Sciatic nerve (tissue), 2 donors: ENCODE results near the gene KCNAB2. TPM values are rescaled to one million over a fixed set of nuclear protein-coding genes. Genes with fewer than 3 reads are reported as not detected.

ENCODE experiments used
- ATAC-seq: fragments of 200-7000 bp; cut with Tn5 transposase; one replicate; pipeline ENCODE4 v1.9.1; 2020; ENCODE audit warnings: mild to moderate bottlenecking, moderate library complexity
- DNase-seq: peaks from one replicate; pipeline ENCODE4 v3.0.0-alpha.2; 2020; ENCODE audit warnings: low spot score
- intact Hi-C: fragments of 100-400 bp; cut with DNase I; formaldehyde crosslinking; loops from one replicate; pipeline ENCODE4 v1.14.2; 2022
- total RNA-seq: library from RNA; stranded (reverse); fragmentation: NEBNext Ultra II Directional; extraction: Animal tissue kit (Norgen Biotek cat#: 25700); gene quantifications from one replicate; pipeline ENCODE4 v1.2.1, GENCODE V29; 2021
- donor health status: DM: no; HTN: no; CAD: no.
- donor health status: DM: no; HTN: no; CAD: no.

Gene KCNAB2
- total RNA-seq, 1 donor from 2014 or later, result 20.1 TPM

DNA sequence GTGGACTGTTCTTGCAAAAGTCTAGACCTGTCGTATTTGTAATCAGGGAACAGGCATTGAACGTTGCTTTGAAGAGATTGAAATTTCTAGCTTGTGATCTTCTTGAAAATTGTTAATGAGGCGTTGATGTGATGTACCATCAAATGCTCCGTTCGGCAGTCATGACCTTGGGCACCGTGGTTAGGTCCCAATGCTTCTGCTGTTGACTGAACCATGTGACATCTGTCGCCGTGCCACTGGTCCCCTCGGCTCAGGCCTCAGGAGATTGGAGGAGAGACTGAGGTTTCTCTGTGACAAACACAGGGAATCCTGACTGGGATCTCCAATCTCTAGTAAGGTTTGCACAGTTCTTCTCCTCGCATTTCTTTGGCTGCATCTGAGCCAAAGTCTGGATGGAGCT is 18.1 kb upstream of the KCNAB2 start:
- DNase-seq (no peak), ATAC-seq (no peak)
- intact Hi-C loops, result no loop called here

DNA sequence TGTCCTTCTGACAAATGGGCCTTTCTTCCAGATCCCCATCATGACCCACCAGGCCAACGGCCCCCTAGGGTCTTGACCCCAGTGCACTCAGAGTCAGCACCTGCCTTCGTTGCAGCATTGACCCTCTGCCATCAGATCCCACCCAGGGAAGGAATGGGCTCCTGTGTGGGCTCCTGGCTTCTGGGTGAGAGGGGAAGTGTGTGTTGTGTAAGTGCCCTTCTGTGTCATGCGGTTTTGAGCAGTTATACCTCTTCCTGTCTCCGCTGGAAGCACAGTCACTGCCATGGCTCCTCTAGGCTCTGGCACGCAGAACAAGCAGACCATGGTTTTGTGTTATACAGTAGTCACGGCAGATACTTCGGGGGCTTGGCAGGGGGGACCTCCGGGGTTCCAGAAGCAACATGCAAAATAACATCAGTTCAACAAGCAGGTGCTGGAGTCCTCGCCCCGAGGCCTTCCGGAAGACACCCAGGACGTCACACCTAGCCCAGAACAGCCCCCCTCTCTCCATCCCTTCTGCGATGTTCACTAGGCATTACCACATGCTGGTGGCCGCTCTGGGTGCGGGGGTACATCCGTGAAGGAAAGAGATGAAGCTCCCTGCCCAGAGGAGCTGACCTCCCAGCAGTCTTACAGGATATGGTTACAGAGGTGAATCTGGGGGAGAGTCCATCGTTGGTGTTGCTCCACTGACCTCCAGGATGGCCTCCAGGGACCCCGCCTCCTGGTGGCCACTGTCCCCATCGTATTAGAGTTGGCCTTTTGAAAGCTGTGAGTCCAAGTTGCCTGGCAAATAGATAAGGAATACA is 17.4 kb upstream of the KCNAB2 start:
- peak; percentile 75 for ATAC-seq
- DNase-seq, result no peak
- intact Hi-C loops, result no loop called here

DNA sequence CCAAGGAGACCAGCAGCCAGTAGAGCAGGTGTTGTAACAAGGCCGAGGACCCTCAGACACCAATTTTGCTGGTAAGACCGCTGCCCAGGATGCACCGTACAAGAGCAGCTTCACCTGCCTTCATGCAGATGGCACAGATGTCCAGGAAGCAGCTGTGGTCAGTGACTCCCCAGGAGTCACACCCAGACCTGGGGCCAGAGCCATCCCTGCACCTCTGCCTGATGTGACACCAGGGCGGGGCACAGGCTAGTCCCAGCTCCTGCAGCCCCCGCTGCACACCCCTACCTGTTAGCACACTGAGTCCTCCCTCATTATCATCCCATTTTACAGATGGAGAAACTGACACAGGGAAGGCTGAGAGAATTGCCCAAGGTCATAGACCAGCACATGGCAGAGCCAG is 16.3 kb upstream of the KCNAB2 start:
- no peak for DNase-seq
- intact Hi-C loops, result no loop called here
- ATAC-seq, result no peak

DNA sequence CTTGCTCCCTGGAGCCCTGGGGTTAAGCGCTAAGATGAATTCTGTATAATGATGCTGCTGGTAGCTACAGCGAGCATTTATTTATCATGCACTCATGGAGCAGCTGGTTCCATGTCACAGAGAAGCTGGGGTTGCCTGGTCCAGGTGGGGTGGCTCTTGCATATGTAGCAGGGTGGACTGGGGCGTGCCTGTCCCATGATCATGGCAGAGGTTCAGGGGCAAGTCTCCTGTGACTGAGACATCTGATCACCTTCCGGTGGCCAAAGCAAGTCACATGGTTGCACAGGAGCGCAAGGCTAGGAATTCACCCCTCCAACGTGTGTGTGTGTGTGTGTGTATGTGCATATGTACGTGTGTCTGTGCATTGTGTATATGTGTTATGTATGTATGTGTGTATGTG is 15.6 kb upstream of the KCNAB2 start:
- intact Hi-C loops, result no loop called here
- ATAC-seq (no peak), DNase-seq (no peak)

DNA sequence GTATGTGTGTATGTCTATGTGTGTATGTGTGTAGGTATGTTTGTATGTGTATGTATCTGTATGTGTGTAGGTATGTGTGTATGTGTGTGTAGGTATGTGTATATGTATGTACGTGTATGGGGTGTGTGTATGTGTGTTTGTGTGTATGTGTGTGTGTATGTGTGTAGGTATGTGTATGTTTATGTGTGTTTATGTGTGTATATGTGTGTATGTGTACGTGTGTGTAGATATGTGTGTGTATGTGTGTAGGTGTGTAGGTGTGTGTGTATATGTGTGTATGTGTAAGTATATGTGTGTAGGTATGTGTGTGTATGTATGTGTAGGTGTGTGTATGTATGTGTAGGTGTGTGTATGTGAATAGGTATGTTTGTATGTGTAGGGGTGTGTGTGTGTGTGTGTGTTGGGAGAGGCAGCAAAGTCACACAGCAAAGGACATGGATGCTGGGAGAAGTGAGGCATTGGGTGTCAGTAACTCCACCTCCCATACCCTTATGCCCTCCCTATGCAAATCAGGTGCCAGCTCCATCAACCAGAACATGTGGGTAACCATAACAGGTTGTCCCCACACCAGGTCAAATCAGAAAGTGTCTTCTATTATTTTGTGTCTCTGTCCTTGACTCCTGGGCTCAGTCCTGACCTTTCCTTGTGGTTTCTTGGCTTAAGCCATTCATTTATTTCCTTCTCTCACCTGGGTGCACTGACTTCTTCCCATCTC is 15.0 kb upstream of the KCNAB2 start:
- intact Hi-C loops, result no loop called here
- DNase-seq (no peak), ATAC-seq (no peak)

GRCh38 chr1:6033124-6033523 is 12.6 kb upstream of the KCNAB2 start:
- intact Hi-C loops, result no loop called here
- no peak for DNase-seq
- no peak for ATAC-seq

DNA sequence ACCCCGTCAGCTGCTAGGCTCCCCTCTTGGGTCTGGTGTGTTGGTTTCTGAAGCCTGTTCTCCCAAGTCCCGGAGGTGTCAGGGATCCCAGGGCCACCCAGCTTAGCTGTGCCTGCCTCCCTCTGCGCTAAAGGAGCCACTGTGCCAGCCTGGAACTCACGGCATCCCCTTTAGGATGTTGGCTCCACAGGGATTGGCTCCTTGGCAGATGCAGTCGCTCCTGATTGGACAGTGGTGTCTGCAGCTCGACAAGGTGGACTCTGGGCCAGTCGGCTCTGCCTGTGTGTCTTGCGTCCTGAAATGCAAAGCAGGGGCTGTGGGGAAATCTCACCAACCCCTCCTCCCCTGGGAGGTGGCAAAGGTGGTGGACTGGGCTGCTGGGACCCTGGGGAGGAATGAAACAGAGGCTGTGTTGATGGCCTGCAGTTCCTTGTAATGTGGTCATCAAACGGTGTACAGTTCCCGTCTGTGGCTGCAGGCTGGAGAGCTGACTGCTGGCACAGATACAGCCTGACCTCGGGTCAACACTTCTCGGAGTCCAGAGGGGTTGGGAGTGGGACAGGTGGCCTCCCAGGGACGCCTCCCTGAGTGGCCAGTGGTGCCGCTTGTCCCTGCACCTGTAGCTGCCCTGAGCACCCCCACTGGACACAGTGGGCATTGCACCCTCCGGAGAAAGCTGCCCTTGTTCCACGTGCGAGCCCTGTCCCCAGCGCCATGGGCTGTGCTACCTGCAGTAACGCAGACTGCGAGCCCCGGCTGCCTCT is 11.5 kb upstream of the KCNAB2 start:
- intact Hi-C loops, result no loop called here
- DNase-seq (no peak), ATAC-seq (no peak)

DNA sequence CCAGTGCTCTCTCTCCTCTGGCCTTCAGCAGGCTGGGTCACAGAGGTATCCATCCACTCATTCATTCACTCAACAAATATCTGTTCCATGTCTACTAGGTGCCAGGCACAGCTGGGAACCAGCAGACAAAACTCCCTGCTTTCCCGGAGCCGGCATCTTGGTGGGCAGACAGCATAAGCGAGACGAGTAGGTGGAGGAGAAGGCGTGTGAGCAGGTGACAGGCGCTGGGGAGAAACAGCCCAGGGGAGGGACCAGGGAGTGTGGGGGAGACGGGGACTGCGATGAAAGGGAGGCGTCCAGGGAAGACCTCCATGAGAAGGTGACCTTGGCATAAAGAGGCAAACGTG is 11.0 kb upstream of the KCNAB2 start:
- no peak for ATAC-seq
- no peak for DNase-seq
- intact Hi-C loops, result no loop called here

GRCh38 chr1:6035303-6035702 is 10.4 kb upstream of the KCNAB2 start:
- DNase-seq (no peak), ATAC-seq (no peak)
- intact Hi-C loops, result no loop called here

GRCh38 chr1:6035719-6036118 is 10.0 kb upstream of the KCNAB2 start:
- intact Hi-C loops, result no loop called here
- no peak for DNase-seq
- ATAC-seq, result no peak

- DNase-seq (no peak), ATAC-seq (no peak)
- intact Hi-C loops, result no loop called here
Observed at GRCh38 chr1:6037338-6037762, 8.3 kb upstream of the KCNAB2 start.

- intact Hi-C loops, result no loop called here
- DNase-seq (no peak), ATAC-seq (no peak)
Observed at GRCh38 chr1:6038603-6039002, 7.1 kb upstream of the KCNAB2 start.

GRCh38 chr1:6039031-6039430 is 6.7 kb upstream of the KCNAB2 start:
- DNase-seq (no peak), ATAC-seq (no peak)
- intact Hi-C loops, result no loop called here

DNA sequence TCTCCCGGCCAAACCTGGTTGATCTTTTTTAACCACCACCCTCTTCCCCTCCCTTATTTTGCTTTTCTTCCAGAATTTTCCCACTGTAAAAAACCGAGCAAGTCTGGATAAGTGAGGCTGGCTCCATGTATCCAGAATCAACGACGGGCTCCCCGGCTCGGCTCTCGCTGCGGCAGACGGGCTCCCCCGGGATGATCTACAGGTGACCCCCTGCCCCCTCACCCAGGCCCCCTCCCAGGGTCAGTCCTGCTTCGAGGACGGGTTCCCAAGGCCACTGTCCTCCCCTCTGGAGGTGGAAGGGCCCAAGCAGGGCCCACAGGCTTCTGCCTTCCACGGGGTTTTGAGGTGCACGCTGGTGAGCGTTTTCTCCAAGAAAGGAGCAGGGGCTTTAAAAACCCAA is 5.2 kb upstream of the KCNAB2 start:
- no peak for ATAC-seq
- intact Hi-C loops, result no loop called here
- DNase-seq, result no peak

DNA sequence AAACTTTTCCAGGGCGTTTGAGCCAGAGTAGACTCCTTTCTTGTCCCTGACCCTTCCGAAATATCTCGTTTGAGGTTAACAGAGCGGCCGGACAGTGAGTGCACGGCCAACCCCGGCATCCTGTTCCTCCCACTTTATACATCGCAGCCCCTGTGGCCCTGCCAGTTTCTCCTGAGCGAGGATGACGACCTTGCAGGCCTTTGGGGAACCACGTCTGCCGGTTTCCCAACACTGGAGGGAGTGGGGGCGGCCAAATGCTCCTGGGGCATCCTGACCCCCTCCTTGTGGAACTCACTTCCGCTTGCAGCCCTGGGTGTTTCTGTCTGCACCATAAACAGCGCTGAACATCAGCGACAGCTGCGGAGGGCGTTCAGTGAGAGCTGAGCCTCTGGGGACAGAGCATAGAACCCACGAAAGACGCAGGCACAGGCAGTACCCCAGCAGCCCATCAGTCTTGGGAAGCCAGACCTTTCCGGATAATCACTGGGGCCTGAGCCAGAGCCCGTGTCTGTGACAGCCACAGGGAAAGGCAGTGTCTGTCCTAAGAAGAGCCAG is 4.8 kb upstream of the KCNAB2 start:
- DNase-seq, result no peak
- intact Hi-C loops, result no loop called here
- no peak for ATAC-seq

DNA sequence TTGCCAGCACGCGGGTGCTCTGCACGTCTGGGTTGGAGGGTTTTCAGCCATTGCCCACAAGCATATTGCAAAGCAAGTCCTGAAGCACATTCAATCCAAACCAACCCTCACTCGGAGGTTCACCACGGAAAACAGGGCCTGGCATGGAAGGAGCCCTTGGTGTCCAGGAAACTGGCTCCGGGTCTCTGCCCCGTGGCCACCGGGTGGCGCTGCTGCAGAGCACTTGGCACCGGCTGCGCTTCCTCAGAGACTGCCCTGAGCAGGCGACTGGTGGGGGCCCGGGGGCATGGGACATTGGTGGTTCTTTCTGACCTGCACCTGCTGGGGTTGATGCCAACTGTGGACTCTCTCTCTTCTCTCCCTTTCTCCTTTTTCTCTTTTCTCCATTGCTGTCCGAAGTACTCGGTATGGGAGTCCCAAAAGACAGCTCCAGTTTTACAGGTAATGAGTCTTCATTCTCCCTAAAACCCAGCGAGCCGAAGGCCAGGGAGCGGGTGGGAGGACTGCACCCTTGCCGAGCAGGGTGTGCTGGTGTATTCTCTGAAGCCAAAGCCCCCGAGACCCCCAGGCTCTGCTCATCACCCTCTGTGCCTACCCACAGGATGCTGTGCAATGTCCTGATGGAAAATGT is 4.1 kb upstream of the KCNAB2 start:
- no peak for ATAC-seq
- DNase-seq, result no peak
- intact Hi-C loops, result no loop called here

GRCh38 chr1:6043561-6043960 is 2.1 kb upstream of the KCNAB2 start:
- ATAC-seq, result no peak
- intact Hi-C loops, result no loop called here
- no peak for DNase-seq

DNA sequence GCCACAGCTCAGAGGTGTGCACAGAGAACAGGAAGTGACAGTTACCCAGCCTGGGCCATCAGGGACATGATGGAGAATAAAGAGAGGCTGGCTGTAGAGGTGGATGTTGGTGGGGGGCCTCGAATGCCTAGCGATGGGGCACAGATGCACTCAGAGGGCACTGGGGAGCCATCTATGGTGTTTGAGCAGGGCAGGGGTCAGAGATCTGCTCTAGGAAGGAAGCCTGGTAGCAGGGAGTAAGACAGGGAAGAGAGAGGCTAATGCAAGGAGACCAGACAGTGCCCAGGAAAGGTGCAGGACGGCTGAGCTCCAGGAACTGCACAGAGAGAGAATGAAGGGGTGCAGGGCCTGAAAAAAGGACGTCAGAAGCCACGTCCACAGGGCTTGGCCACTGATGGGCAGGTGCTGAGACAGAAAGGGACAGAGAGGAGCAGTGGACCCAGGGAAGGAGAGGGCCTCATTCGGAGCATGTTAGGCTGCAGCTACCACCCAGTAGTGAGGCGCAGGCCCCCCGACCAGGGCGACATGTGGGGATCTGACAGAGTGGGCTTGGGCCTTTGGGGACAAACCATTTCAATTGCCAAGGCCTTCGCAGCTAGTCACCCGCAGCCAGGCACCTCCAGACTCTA is 1.1 kb upstream of the KCNAB2 start:
- ATAC-seq, result no peak
- DNase-seq, result no peak
- intact Hi-C loops, result no loop called here

GRCh38 chr1:6045110-6045502 is 582 bp upstream of the KCNAB2 start:
- DNase-seq (no peak), ATAC-seq (no peak)
- intact Hi-C loops, result no loop called here
